Activated CD4-positive, alpha-beta T cell treated with anti-CD3 and anti-CD28 coated beads for 48 hours (primary cell): Measurements from ENCODE around the gene CCDC85C.

Experiments used
- DNase-seq: peaks from one replicate; pipeline ENCODE4 v3.0.0-alpha.2; 2020

Gene CCDC85C

DNA sequence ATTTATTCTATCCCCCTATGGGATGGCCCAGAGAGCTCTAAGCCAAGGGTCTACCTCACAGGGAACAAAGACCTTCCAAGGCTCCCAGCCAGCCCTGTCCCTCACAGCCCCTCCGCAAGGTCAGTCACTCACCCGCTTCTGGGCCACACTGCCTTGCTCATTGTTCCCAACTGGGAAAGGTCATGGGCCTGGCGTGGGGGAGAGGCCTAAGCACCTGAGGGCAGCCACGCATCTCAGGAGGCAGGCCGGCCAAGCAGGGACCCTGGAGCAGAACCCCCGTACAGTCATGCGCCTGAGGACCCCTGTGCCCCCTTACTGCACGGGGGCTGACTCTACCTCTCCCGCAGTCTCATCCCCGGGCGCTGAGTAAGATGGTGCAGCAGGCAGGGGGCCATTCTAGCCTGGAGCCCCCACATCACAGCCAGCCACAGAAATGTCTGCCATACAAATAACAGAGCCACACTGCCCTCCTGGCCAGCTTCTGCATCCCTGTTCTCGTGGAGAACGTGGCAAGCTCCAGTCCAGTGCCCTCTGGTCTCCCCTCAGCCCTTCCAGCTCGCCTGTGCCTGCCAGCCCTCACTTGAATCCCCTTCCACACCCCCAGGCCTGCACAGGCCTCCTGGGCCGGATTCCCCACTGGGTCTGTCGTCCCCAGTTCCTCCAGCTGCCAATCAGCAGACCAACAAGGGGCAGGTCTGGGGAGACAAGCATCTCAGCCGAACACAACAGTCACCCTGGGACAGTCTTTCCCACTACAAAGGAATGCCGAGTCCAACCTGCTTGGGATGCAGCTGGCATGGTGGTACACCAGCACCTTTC, 16.3 kb downstream of the CCDC85C start:
- no peak for DNase-seq

DNA sequence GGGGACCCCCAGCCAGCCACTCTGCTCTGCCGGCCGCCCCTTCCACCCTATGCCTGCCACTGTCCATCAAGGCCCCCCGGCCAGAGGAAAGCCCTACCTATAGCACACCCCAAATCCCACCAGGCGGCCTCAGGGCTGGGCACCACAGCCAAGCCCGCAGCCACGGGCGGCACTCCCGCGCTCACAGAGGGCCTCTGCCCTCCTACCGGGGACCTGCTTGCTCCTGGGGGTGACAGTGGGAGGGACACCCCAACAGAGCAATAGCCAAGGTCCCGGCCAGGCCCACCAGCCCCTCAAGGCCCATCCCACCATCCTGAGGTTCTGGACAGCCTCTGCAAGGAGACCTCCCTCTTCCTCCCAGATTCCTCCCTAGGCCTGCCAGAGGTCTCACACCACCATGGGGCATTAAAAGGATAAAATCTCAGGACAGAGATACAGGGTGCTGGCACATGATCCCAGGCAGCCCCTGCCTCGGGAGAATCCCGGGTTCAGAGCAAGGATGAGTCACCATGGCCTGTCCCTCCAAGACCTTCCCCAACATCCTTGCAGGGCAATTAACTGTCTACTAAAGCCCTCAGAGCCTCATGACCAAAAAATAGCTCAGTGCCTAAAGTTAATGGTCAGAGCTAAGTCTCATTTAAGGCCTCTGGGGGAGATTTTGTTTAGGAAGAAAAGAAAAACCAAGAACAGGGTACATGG, 17.1 kb downstream of the CCDC85C start:
- DNase-seq, result no peak

DNA sequence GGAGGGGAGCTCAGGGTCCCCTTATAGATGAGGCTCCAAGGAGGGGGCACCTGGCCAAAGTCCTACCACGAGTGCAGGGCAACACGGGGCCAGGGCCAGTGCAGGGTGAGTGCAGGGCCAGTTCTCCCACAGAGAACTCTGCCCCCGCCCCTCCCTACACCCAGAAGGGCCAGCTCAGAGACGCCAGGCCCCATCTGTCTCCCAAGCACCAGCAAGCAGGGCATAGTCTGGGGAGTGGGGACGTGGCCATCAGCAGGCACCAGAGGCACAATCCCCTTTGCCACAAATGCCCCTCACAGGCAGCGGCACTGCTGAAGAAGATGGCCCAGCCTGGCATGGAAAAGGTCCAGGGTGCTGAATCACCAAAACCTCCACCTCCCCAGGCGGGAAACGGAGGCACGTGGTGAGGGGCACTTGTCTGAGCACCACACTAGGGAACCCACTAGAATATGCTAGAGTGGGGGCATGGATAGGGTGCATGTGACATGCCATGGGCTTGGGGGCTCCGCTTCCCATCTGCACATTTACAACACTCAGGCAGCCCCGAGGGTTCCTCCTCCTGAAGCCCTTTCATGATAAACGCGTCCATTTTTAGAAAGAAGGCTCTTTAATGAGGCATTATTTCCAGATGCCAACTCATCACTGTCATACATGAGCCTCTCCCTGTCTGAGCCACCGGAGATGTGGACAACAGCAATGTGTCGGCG, 17.8 kb downstream of the CCDC85C start:
- no peak for DNase-seq

DNA sequence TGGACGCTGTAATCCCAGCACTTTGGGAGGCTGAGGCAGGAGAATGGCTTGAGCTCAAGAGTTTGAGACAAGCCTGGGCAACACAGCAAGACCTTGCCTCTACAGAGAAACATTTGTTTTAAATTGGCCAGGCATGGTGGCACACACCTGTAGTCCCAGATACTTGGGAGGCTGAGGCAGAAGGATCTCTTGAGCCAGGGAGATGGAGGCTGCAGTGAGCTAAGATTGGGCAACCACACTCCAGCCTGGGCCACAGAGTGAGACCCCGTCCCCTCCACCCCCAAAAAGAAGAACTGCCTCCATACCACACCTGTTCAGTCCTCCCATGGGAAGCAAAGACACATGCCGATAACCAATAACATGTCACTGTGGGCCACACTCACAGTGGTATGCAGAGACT, 19.2 kb downstream of the CCDC85C start:
- DNase-seq, result no peak

DNA sequence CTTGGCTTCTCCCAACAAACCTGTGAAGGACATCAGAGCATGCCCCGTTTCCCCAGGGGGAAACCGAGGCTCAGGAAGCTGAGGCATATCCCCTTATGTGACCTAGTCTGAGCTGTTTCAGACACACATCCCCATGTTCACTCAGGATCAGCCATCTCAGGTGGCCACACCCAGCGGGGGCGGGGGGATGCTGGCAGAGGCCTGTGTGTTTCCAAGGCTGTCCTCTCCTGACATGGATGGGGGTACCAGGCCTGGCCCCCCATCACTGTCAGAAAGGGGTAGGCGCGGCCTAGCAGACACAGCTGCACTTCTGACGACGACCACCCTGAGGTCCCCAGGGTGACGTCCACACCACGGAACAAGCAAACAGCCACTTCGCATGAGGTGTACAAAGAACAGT, 22.1 kb downstream of the CCDC85C start:
- DNase-seq, result no peak

DNA sequence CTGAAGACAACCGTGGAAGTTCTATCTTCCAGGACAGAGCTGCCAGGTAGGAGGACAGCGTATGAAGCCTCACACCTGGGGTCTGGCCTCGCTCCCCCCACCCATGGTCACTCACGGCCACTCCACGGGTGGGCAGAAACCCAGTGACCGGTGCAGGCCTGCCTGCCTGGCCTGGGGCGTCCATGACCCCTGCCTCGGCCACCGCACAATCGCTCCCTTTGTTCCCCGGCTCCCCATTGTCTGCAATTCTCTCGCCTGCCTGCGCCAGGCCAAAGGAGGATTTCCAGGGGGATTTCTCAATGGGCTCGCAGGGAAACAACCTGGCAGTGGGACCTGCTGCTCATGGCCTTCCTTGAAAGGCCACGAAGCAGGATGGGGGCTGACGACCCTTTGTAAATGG, 22.6 kb downstream of the CCDC85C start:
- DNase-seq, result no peak

DNA sequence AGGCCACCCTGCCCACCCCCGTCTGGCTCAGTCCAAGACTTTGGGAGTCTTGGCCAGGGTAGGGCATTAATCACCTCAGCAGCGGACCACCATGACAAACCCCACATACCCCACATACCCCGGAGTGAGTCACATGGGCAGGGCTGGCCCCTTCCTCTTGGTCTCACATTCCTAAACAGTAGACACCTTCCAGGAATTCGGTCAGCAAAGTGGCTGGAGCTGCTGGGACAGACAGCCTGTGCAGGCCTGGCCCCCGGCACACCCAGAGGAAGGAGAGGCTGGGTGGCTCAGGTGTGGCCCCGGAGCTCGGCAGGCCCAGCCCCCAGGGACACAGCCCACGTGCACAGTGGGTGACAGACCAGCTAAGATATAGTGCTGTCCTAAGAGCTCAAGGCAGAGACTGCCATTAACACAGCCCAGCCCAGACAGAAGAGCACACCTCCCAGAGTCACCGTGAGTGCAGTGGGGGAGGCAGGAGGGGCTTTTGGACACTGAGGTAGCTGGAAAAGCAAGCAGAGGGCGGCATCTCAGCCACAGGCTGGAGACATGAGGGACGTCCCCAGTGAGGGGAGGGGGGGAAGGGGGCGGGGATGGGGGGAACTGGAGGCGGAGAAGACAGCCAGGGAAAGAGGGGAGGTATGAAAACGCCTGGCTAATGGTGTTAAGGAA, 24.0 kb downstream of the CCDC85C start:
- DNase-seq, result no peak

DNA sequence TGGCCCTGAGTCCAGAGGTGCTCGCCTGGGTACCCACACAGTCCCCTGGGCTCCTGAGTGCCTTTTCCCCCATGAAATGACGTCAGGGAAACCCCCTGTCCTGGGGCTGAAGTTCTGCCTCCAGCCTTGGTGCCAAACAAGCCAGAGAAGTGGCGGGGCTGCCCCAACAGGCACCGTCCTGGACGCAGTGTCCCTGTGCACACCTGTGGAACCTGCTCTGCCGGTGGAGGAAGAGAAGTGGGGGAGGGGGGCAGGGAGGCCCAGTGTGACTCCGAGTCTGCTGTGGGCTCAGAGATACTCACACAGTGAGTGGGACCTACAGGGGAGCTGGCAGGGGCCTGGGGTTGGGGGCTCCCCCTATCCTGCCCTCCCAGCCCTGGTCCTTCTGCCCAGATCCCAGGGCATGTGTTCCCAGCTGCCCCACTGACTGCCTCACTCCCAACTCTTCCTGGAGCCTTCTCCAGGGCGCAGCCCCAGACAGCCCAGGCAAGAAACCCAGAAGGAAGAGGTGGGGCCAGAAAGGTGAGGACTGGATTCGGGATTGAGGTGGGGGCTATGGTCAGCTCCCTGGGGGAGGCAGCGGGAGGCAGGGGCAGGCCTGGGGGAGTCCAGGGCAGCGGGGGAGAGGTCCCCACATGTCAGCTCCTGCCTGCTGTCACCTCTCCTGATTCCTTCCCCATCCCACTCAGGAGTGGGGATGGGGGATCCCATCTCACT, 24.7 kb downstream of the CCDC85C start:
- DNase-seq, result no peak

DNA sequence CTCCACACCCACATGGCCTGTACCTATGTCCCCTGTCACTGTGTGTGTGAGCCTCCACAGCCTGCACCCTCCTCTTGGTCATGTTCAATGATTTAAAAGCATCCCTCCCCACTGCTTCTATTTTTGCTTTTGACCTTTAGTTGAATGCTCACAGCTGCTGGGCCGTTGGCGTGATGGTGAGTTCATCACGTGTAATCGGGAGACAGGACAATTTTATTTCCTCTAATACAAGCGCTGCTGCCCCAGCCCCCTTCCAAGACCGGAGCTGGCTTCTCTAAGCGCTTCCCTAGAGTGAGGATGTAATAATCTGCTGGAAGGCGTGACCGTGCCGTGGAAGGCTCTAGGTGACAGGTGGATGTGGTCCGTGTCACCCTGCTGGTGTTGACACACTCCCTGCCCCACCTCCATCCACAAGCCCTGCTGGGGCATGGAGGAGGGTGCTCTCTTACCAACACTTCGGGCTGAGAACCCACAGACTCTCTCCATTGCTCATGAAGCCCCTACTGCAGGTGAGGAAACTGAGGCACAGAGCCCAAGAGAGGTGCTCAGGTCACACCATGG, 25.4 kb downstream of the CCDC85C start:
- DNase-seq, result no peak

DNA sequence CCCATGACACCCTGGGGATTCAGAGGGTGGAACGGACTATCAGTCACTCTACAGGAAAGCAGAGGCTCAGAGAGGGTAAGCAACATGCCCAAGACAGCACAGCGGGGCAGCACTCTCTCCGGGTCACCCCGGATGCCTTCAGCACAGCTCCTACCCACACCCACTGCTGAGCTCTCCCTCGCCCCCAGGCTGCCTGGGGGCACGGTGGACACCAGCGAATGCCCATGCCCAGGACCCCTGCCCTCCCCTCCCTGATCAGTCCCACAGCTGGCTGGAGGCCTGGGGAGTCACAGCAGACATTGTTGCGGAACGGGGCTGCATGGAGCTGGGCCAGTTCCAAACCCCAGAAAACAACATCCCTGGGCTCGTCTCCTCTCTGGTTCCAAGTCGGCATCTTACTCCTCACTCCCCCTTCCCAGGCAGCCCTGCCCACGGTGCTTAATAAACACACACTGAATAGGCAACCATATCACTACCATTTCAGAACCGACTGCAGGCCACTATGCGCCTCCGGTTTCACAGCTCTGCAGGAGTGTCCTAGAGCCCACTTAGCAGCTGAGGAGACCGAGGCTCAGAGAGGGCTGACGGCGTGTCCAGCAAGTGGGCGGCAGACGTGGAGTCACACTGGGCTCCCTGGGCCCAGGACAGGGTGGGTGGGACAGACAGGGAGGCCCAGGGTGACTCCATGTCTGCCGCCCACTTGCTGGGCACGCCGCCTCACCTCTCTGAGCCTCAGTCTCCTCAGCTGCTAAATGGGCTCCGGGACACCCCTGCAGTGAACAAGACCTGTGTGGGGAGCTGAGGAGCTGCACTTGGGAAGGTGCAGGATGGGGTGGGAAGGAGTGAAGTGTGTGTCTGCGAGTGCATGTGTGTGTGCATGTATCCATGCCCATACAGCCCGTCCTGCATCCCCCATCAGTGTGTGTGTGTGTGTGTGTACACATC, 27.0 kb downstream of the CCDC85C start:
- DNase-seq, result no peak

DNA sequence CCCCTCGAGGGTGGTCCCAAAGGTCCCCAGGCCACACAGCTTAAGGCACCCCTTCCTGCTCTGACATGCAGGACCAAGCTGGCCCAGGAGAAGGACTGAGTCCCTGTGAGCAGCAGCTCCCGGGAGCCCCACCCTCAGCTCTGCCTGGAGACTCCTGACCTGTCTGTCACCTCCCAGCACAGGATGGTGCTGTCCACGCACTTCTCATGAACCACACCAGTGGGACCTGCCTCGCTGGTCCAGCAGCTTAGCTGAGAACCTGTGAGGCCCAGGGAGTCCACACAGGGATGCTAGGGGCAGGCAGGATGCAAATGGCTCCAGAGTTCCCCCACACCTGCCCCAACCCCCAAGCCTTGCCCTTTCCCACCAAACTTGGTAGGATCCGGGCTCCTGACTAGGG, 27.7 kb downstream of the CCDC85C start:
- DNase-seq, result no peak

DNA sequence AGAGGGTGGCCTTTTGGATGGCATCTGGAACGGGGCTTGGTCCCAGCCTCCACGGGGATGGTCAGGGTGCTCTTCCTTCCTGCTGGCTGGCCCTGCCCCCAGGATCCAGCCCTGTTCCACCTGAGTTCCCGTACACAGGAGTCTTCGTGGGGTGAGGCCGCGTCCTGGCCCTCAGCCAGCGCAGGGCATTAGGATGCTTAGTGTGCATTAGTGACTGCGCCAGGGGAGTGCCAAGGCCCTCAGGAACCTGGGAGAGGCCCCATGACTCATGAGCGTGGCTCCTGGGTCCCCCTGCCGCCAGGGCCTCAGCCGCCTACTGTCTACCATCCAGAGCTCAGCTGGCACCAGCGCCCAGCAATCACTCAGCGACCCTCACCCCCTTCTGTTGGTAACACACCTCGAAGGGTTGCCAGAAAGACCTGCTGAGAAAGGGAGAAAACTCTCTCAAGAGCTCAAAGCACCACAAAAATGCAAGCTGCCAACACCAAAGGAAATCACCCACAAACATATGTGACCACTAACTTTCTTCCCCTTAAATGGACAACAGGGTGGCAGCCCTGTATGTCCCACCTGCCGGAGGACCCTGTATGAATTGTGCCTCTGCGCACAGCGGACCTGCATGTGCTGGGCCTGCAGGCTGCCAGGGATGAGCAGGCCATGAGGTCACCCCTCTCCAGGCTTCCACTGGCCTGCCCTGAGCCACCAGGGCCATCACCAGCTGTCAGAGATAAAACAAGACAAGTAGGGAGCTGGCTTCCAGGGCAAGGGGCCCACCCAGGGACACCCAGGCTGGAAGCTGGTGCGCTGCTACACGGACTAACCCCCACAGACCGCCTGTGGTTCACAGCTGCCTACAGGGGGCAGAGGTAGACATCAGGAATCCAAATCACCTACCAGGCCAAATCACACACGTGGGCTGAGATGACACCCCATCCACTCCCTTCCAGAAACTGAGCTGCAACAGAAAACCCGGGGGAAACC, 28.7 kb downstream of the CCDC85C start:
- no peak for DNase-seq

DNA sequence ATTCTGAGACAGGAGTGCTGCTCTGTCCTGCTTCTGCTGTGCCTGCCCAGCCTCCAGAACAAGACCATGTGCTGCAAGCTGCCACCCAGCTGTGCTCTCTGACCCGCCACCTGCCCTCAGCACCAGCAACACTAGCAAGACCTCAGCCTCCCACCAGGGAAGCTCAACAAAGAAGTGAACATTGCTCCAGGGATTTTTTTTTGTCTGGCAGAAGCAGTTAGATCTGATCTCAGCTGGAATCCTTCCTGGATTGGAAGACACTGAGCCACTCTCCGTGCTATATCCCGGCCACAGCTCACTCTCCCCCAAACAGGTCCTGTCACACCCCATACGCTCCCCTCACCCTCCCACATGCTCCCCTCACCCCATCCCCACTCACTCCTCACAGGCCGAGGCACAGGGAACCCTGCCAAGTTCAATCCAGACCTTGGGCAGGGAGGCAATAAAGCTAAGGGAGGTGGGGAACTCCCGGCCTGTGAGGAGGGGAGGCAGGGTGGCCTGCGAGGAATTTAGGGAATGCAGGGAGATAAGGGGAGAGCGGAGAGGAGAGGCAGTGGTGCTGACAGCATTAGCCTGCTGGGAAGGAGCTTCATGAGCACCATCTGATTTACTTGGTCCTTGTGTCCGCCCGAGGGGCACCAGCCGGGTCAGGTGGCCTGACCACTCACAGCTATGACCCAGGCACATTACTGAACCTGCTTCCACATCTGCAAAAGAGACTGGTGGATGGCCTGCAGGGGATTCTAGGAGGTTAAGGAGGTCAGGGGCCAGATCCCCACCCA, 29.7 kb downstream of the CCDC85C start:
- DNase-seq, result no peak

DNA sequence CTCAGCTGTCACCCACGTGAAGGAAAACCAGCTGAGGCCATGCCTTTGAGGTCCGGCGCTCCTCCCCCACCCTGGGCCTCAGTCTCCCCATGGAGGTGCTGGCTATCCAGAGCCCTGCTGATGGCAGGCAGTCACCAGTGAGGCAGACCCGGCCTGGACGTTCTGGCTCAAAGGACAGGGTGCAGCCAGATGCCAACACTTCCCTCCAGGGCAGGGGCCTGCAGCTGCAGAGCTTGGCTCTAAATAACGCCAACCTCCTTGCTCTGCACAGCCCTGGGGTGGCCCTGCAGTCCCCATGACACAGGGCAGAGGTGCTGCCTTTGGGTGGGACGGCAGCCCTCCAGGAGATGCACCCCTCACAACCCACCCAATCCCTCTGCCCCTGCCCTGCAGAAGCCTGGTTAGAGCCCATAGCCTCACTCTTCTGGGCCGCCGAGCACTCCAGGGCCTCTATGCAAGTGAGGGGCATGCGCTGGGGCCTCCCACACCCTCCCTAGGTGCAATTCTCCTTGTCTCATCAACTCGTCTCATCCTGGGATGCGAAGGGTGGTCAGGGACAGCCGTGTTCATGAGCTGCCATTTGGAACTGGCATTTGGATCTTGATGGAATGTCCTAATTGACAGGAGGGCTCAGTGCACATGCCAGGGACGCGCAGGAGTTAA, 30.4 kb downstream of the CCDC85C start:
- no peak for DNase-seq

DNA sequence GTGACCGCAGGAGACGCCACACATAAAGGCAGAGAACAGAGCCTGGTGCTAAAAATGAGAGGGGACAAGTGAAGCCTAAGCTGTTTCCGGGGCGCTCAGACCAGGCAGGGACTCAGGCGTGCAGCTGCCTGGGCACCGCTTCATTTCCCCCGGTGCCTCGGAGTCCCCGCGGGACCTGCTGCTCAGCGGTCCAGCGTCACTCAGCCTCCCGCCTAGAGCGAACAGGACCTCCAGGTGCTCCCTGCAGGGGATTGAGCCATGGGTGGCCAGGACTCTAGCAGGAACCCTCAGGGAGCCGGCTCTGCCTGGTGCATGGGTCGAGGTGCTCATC, 31.0 kb downstream of the CCDC85C start:
- no peak for DNase-seq

DNA sequence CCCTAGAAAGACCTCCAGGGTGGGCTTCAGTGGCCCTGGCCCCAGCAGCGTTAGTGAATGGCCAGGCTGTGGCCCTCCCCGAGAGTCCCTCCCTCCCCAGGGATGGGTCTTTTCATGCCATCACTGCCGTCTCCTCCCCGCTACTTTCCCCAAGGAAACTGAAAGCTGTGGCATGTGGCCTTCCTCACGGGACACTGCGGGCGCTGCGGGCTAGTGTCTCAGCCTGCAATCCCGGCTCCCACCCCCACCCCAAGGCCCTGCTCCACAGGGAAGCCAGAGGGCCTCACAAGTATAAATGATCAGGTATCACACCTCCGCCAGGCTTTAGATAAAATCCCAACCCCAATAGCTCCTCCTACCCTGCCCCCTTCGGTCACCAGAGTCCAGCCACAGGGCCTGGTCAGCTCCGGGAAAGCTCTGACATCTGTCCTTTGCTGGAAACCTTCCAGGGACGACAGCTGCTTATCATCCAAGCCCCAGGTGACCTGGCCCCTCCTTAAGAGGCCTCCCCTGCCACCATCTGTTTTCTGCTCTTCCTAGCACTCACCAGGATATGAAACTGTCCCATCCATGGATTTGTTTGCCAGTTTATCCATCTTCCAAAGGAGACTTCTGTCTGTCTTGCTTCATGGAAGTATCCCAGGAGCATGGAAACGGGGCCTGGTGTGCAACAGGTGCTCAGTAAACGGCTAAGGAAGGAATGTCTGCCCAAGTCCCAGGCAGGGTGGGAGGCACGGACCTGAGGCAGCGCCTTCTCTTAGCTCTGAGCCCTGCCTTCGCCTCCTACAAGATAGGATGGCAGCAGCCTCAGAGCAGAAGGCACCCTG, 31.6 kb downstream of the CCDC85C start:
- DNase-seq, result no peak

DNA sequence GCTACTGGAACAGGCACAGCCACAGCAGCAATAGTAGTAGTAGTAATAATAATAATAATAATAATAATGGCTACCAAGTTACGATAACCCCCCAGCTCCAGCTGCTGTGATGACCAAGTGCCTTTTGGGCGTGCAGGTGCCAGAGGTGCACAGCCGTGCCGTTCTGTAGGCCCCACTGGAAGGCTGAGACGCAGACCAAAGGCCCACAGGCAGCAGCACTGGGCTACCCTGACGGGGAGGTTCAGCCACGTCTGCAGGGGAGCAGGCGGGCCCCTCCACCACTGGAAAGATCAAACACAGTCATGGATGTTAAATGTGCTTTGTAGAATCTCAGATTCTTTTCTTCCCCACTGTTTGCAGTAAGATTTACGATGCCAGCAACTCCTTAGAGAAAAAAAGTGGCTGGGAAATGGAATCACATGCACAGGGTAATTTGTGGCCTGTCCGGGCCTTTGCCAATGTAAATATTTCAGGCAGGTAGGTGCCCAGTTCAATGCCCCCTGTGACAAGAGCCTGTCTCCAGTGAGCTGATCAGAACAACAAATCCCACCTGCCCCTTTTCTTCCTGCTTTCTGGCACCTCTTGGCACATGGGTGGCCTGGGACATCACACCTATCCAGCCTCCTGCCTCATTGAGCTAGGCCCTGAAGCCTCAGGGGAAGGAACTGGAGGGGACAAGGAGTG, 32.6 kb downstream of the CCDC85C start:
- DNase-seq, result no peak
